ENCODE results near the gene NDUFA11.
A peak's percentile ranks its signal among the peaks of the same experiment; 100 is the strongest.

Gene NDUFA11

GRCh38 chr19:5903624-5904351 lies at the start of gene NDUFA11:
Gene NDUFA11 (minus strand): TSS chr19:5903790. CDS start chr19:5903708, 82 bp downstream.
- Mint-ChIP-seq H3K4me1 (peaks cover 57% of the 10 kb centered on the region), H3K36me3 (ENCODE audit: low read depth) (peaks cover 18% of the 10 kb centered on the region), H3K4me3 (peak within 1 kb of the TSS; percentile 94), H3K27me3 (no peaks in the 10 kb centered on the region), H3K27ac (peak within 1 kb of the TSS; percentile 99), H3K9me3 (no peaks in the 10 kb centered on the region)
- ATAC-seq (peak; percentile 41), DNase-seq (peak; percentile 98)

DNA sequence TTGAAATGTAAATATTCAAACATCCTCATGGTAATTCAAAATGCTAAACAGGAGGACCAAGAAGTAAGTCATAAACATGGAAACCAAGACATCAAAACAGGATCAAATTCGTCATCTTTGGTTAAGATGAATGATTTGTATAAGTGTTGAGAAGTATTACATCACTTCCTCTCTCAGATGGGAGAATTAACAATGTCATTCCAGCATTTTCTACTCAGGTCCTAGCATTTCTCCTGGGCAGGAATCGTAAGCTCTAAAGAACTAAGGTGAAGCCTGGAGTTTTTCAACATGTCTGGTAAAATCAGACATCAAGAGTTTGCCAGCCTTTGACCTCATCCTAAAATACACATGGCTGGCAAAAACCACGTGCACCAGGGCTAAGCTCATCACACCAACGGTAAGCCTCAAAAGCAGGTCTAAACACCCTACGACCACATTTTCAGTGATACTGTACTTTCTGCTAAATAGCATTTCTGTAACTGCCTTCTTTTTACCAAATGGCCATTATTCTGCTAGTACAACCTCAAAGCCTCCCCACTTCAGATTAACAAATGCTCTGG lies 49.5 kb upstream of the NDUFA11 start:
- Mint-ChIP-seq H3K4me1 (peaks cover 93% of the 10 kb centered on the region), H3K27me3 (no peaks in the 10 kb centered on the region), H3K36me3 (ENCODE audit: low read depth) (peaks cover 25% of the 10 kb centered on the region), H3K27ac (peak overlapping the region; percentile 90), H3K4me3 (peak overlapping the region; percentile 55), H3K9me3 (no peaks in the 10 kb centered on the region)
- DNase-seq: no peak
- no peak for ATAC-seq

DNA sequence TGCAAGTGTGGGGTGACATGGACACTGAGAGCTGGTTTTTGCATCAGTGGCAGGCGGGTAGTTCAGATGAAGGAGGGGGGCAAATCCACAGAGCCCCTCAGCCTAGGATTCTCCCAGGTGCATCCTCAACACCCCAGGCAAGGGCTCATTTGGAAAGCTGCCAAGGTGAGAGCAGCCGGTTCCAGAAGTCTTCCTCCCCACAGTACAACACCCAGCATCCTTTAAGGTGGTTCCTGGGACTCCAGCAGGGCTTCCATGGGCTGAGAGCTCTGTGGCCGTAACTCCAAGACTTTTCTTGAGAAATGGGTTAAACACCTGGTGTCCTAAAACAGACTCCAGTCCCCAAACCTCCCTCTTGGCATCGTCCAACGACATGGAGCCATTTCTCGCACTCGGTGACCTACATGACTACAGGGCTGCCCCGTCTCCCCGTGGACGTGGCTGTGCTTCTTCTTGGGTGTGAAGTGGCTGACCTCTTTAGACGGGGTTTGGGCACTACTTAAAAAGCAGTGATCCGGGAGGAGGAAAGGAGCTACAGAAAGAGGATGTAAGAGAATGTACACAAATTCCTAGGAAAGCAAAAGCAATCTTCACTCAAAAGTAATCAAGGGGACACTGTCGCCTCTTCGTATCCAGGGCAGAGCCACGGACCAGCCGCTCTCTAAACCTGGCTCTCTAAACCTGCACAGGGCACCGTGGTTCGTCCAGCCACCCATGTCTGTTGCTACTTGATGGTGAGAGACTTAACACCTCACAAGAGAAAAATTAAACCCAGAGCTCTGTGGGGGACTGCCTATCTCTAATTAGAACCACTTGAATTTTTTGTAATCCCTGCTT lies 48.8 kb upstream of the NDUFA11 start:
- DNase-seq (no peak), ATAC-seq (no peak)
- Mint-ChIP-seq H3K36me3 (ENCODE audit: low read depth) (peaks cover 29% of the 10 kb centered on the region), H3K27ac (peak overlapping the region; percentile 90), H3K9me3 (no peaks in the 10 kb centered on the region), H3K27me3 (no peaks in the 10 kb centered on the region), H3K4me1 (peaks cover 93% of the 10 kb centered on the region), H3K4me3 (peak overlapping the region; percentile 55)

- DNase-seq (no peak), ATAC-seq (no peak)
- no peak overlapping the region for H3K4me3 Mint-ChIP-seq
- peaks cover 91% of the 10 kb centered on the region for H3K4me1 Mint-ChIP-seq
- H3K27ac Mint-ChIP-seq: peak overlapping the region; percentile 70
- no peaks in the 10 kb centered on the region for H3K9me3 Mint-ChIP-seq
- H3K27me3 Mint-ChIP-seq: no peaks in the 10 kb centered on the region
- peaks cover 29% of the 10 kb centered on the region for H3K36me3 Mint-ChIP-seq (ENCODE audit: low read depth)
Measured at GRCh38 chr19:5951338-5951861, 47.8 kb upstream of the NDUFA11 start.

DNA sequence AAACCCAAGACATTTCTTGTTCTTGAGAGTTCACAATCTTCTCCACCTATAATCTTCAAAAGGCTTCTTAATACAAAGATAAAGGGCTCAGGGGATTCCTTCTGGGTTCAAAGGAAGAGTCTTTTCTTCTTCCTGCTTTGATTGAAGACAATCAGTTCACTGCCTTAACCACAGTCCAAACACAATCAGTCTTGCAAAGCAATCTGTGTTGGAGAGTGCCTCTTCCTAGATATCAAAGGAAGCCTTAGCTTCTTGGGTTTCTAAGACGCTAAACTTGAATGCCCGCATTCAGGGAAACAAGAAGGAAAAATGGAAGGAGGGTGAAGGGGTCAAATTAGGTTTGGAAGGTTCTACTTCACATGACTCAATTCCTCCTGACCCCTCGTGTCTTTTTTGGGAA lies 47.2 kb upstream of the NDUFA11 start:
- H3K27me3 Mint-ChIP-seq: no peaks in the 10 kb centered on the region
- H3K27ac Mint-ChIP-seq: peak overlapping the region; percentile 73
- DNase-seq: no peak
- peaks cover 92% of the 10 kb centered on the region for H3K4me1 Mint-ChIP-seq
- peaks cover 28% of the 10 kb centered on the region for H3K36me3 Mint-ChIP-seq (ENCODE audit: low read depth)
- no peak for ATAC-seq
- peak overlapping the region; percentile 19 for H3K4me3 Mint-ChIP-seq
- no peaks in the 10 kb centered on the region for H3K9me3 Mint-ChIP-seq

- peaks cover 90% of the 10 kb centered on the region for H3K4me1 Mint-ChIP-seq
- peak overlapping the region; percentile 73 for H3K27ac Mint-ChIP-seq
- peak overlapping the region; percentile 7 for H3K4me3 Mint-ChIP-seq
- H3K27me3 Mint-ChIP-seq: no peaks in the 10 kb centered on the region
- no peaks in the 10 kb centered on the region for H3K9me3 Mint-ChIP-seq
- ATAC-seq: peak; percentile 29
- peak; percentile 30 for DNase-seq
- peaks cover 33% of the 10 kb centered on the region for H3K36me3 Mint-ChIP-seq (ENCODE audit: low read depth)
Measured at GRCh38 chr19:5949792-5950305, 46.3 kb upstream of the NDUFA11 start.

- Mint-ChIP-seq H3K36me3 (ENCODE audit: low read depth) (peaks cover 28% of the 10 kb centered on the region), H3K4me1 (peaks cover 90% of the 10 kb centered on the region), H3K4me3 (peak overlapping the region; percentile 35), H3K27me3 (no peaks in the 10 kb centered on the region), H3K9me3 (no peaks in the 10 kb centered on the region), H3K27ac (peak overlapping the region; percentile 73)
- DNase-seq (no peak), ATAC-seq (peak; percentile 25)
Measured at GRCh38 chr19:5948752-5949564, 45.4 kb upstream of the NDUFA11 start.

GRCh38 chr19:5947435-5947834 lies 43.8 kb upstream of the NDUFA11 start:
- ATAC-seq (no peak), DNase-seq (no peak)
- H3K4me3 Mint-ChIP-seq: no peak overlapping the region
- H3K27ac Mint-ChIP-seq: peak overlapping the region; percentile 44
- H3K4me1 Mint-ChIP-seq: peaks cover 82% of the 10 kb centered on the region
- H3K27me3 Mint-ChIP-seq: no peaks in the 10 kb centered on the region
- H3K36me3 Mint-ChIP-seq (ENCODE audit: low read depth): peaks cover 18% of the 10 kb centered on the region
- no peaks in the 10 kb centered on the region for H3K9me3 Mint-ChIP-seq

DNA sequence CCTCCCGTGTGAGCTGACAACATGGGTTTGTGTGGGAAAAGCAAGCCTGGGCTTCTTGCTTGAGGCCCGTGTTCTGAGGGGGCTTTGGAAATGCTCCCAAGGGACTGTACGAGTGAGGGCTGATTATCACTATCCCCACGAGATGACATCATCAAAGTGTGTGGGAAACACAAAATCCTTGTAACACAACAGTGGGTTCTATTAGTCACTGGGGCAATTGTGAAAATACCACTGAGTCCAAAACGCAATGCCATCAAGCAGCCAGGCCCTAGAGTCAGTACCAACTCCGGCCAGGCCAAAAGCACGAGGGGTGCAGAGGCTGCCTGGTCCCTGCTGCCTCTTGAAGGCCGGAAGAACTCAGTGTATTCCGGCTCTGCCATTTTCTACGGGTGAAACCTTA lies 40.0 kb upstream of the NDUFA11 start:
- DNase-seq (no peak), ATAC-seq (peak; percentile 50)
- no peak overlapping the region for H3K4me3 Mint-ChIP-seq
- H3K36me3 Mint-ChIP-seq (ENCODE audit: low read depth): peaks cover 16% of the 10 kb centered on the region
- no peak overlapping the region for H3K27ac Mint-ChIP-seq
- H3K9me3 Mint-ChIP-seq: no peaks in the 10 kb centered on the region
- H3K4me1 Mint-ChIP-seq: peaks cover 44% of the 10 kb centered on the region
- no peaks in the 10 kb centered on the region for H3K27me3 Mint-ChIP-seq

DNA sequence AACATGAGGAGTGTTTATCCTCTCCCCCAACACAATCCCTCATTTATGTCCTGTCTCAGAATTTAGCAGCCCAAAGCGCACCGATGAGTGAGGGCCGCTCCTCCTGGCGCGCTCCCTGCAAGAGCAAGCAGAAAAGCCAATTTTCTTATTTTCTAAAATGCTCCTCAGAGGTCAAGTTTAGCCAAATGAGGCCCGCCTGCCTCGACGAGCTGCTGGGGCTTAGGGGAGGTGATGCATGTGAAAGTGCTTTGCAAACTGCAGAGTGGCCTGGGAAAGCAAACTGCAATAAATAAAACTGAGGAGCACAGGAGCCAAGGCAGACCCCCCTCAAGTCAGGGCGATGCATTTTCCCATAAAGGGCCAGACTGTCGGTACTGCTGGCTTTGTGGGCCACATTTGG lies 39.5 kb upstream of the NDUFA11 start:
- Mint-ChIP-seq H3K36me3 (ENCODE audit: low read depth) (peaks cover 18% of the 10 kb centered on the region), H3K27ac (no peak overlapping the region), H3K27me3 (no peaks in the 10 kb centered on the region), H3K4me3 (no peak overlapping the region), H3K9me3 (no peaks in the 10 kb centered on the region), H3K4me1 (peaks cover 40% of the 10 kb centered on the region)
- ATAC-seq (no peak), DNase-seq (no peak)

- no peak overlapping the region for H3K27ac Mint-ChIP-seq
- peaks cover 20% of the 10 kb centered on the region for H3K36me3 Mint-ChIP-seq (ENCODE audit: low read depth)
- DNase-seq (no peak), ATAC-seq (no peak)
- peaks cover 28% of the 10 kb centered on the region for H3K4me1 Mint-ChIP-seq
- H3K9me3 Mint-ChIP-seq: no peaks in the 10 kb centered on the region
- H3K4me3 Mint-ChIP-seq: no peak overlapping the region
- H3K27me3 Mint-ChIP-seq: no peaks in the 10 kb centered on the region
Measured at GRCh38 chr19:5941673-5942072, 38.1 kb upstream of the NDUFA11 start.

GRCh38 chr19:5940260-5941208 lies 36.9 kb upstream of the NDUFA11 start:
- peaks cover 22% of the 10 kb centered on the region for H3K36me3 Mint-ChIP-seq (ENCODE audit: low read depth)
- H3K27ac Mint-ChIP-seq: no peak overlapping the region
- peaks cover 21% of the 10 kb centered on the region for H3K4me1 Mint-ChIP-seq
- DNase-seq (no peak), ATAC-seq (no peak)
- no peak overlapping the region for H3K4me3 Mint-ChIP-seq
- H3K27me3 Mint-ChIP-seq: no peaks in the 10 kb centered on the region
- H3K9me3 Mint-ChIP-seq: no peaks in the 10 kb centered on the region

- DNase-seq: no peak
- Mint-ChIP-seq H3K4me1 (no peaks in the 10 kb centered on the region), H3K36me3 (ENCODE audit: low read depth) (peaks cover 22% of the 10 kb centered on the region), H3K27me3 (no peaks in the 10 kb centered on the region), H3K4me3 (no peak overlapping the region), H3K9me3 (no peaks in the 10 kb centered on the region), H3K27ac (no peak overlapping the region)
- ATAC-seq: no peak
Measured at GRCh38 chr19:5937550-5937949, 34.0 kb upstream of the NDUFA11 start.

Measured in activated naive CD8-positive, alpha-beta T cell treated with anti-CD3 and anti-CD28 coated beads, Interleukin-2, amount 50 U/mL, for 24 hours (primary cell).